ENCODE results near the gene SDC3.

SDC3 gene

GRCh38 chr1:30905403-30905802, 3.2 kb downstream of the SDC3 start:
- no peak overlapping the region for H3K27ac ChIP-seq
- in situ Hi-C loops (cut with HindIII; ENCODE audit: low pct_ligation_motif_present, low sequenced_read_pairs), result no loop called here
- no peak for TF ChIP-seq CTCF (IDR thresholded peaks at IDR 0.05; ENCODE audit: low read depth, low read length, missing control alignments)
- no peaks in the 10 kb centered on the region for H3K27me3 ChIP-seq (replicated peaks)
- no peak for DNase-seq
- no peaks in the 10 kb centered on the region for H3K36me3 ChIP-seq (replicated peaks)
- H3K4me3 ChIP-seq (ENCODE audit: low read depth, low read length), result no peak overlapping the region

GRCh38 chr1:30904962-30905335, 3.6 kb downstream of the SDC3 start:
- H3K36me3 ChIP-seq (replicated peaks), result no peaks in the 10 kb centered on the region
- H3K27me3 ChIP-seq (replicated peaks), result no peaks in the 10 kb centered on the region
- TF ChIP-seq CTCF (IDR thresholded peaks at IDR 0.05; ENCODE audit: low read depth, low read length, missing control alignments), result no peak
- in situ Hi-C loops (cut with HindIII; ENCODE audit: low pct_ligation_motif_present, low sequenced_read_pairs), result no loop called here
- no peak overlapping the region for H3K27ac ChIP-seq
- DNase-seq, result no peak
- no peak overlapping the region for H3K4me3 ChIP-seq (ENCODE audit: low read depth, low read length)

GRCh38 chr1:30904191-30904961, 4.2 kb downstream of the SDC3 start:
- in situ Hi-C loops (cut with HindIII; ENCODE audit: low pct_ligation_motif_present, low sequenced_read_pairs), result no loop called here
- Histone ChIP-seq H3K4me3 (ENCODE audit: low read depth, low read length) (no peak overlapping the region), H3K27me3 (replicated peaks) (no peaks in the 10 kb centered on the region), H3K36me3 (replicated peaks) (no peaks in the 10 kb centered on the region), H3K27ac (no peak overlapping the region)
- DNase-seq, result no peak
- no peak for TF ChIP-seq CTCF (IDR thresholded peaks at IDR 0.05; ENCODE audit: low read depth, low read length, missing control alignments)

- no peak overlapping the region for H3K27ac ChIP-seq
- no peak for DNase-seq
- TF ChIP-seq CTCF (IDR thresholded peaks at IDR 0.05; ENCODE audit: low read depth, low read length, missing control alignments), result no peak
- no peaks in the 10 kb centered on the region for H3K36me3 ChIP-seq (replicated peaks)
- H3K27me3 ChIP-seq (replicated peaks), result no peaks in the 10 kb centered on the region
- in situ Hi-C loops (cut with HindIII; ENCODE audit: low pct_ligation_motif_present, low sequenced_read_pairs), result no loop called here
- H3K4me3 ChIP-seq (ENCODE audit: low read depth, low read length), result no peak overlapping the region
These were observed 5.1 kb downstream of the SDC3 start for GRCh38 chr1:30903343-30904034.

GRCh38 chr1:30902593-30903290, 5.8 kb downstream of the SDC3 start:
- TF ChIP-seq CTCF (IDR thresholded peaks at IDR 0.05; ENCODE audit: low read depth, low read length, missing control alignments), result no peak
- Histone ChIP-seq H3K27ac (no peak overlapping the region), H3K27me3 (replicated peaks) (no peaks in the 10 kb centered on the region), H3K36me3 (replicated peaks) (no peaks in the 10 kb centered on the region), H3K4me3 (ENCODE audit: low read depth, low read length) (no peak overlapping the region)
- DNase-seq, result no peak
- in situ Hi-C loops (cut with HindIII; ENCODE audit: low pct_ligation_motif_present, low sequenced_read_pairs), result no loop called here

All from brain microvascular endothelial cell (primary cell).